Progenitor cell of endocrine pancreas (in vitro differentiated cells): ENCODE data around the gene ATP13A5. TPM values are rescaled to one million over a fixed set of nuclear protein-coding genes. Genes with fewer than 3 reads are reported as not detected.

Experiments
- DNase-seq: peaks from one replicate; pipeline ENCODE4 v3.0.0; 2021; ENCODE audit warnings: low spot score; ENCODE audit not compliant: unreplicated experiment
- H3K27ac Mint-ChIP-seq: 2 replicates; pipeline ENCODE4 v1.8.0; 2021; ENCODE audit warnings: mild to moderate bottlenecking, moderate library complexity, mixed read lengths
- H3K27me3 Mint-ChIP-seq: 2 replicates; pipeline ENCODE4 v1.8.0; 2021; ENCODE audit warnings: mixed read lengths
- H3K36me3 Mint-ChIP-seq: 2 replicates; pipeline ENCODE4 v1.8.0; 2022; ENCODE audit warnings: mixed read lengths; ENCODE audit not compliant: insufficient read depth
- H3K4me1 Mint-ChIP-seq: 2 replicates; pipeline ENCODE4 v1.8.0; 2021; ENCODE audit warnings: low read depth, mixed read lengths
- H3K4me3 Mint-ChIP-seq: 2 replicates; pipeline ENCODE4 v1.8.0; 2021; ENCODE audit warnings: low read depth, mild to moderate bottlenecking, moderate library complexity, mixed read lengths
- H3K9me3 Mint-ChIP-seq: 2 replicates; pipeline ENCODE4 v1.8.0; 2021; ENCODE audit warnings: low read depth, mixed read lengths
- CTCF ChIP-seq: fragments of 200-600 bp; sonication (generic); IDR thresholded peaks from one replicate; pipeline ENCODE4 v1.5.0; 2021; ENCODE audit warnings: antibody characterized with exemption, mild to moderate bottlenecking; ENCODE audit not compliant: unreplicated experiment
- total RNA-seq: library from RNA; stranded (reverse); gene quantifications from 2 replicates; pipeline ENCODE4 v1.2.1, GENCODE V29; 2021

ATP13A5 gene
- total RNA-seq, 1 donor from 2014 or later = 0.07 TPM

GRCh38 chr3:193403307-193403706 is 24.8 kb upstream of the ATP13A5 start:
- Mint-ChIP-seq H3K4me3 (no peak overlapping the region), H3K9me3 (no peaks in the 10 kb centered on the region), H3K27ac (no peak overlapping the region), H3K27me3 (no peaks in the 10 kb centered on the region), H3K36me3 (no peaks in the 10 kb centered on the region), H3K4me1 (no peaks in the 10 kb centered on the region)
- DNase-seq = no peak
- no peak for TF ChIP-seq CTCF

- no peaks in the 10 kb centered on the region for H3K36me3 Mint-ChIP-seq
- no peaks in the 10 kb centered on the region for H3K27me3 Mint-ChIP-seq
- no peak for DNase-seq
- H3K4me1 Mint-ChIP-seq = no peaks in the 10 kb centered on the region
- H3K4me3 Mint-ChIP-seq = no peak overlapping the region
- no peak overlapping the region for H3K27ac Mint-ChIP-seq
- no peak for TF ChIP-seq CTCF
- no peaks in the 10 kb centered on the region for H3K9me3 Mint-ChIP-seq
Observed at GRCh38 chr3:193400304-193400703, 21.8 kb upstream of the ATP13A5 start.

- TF ChIP-seq CTCF = no peak
- Mint-ChIP-seq H3K4me1 (no peaks in the 10 kb centered on the region), H3K4me3 (no peak overlapping the region), H3K9me3 (no peaks in the 10 kb centered on the region), H3K27ac (no peak overlapping the region), H3K27me3 (no peaks in the 10 kb centered on the region), H3K36me3 (no peaks in the 10 kb centered on the region)
- DNase-seq = no peak
Observed at GRCh38 chr3:193396451-193397244, 18.1 kb upstream of the ATP13A5 start.

- DNase-seq = no peak
- H3K27ac Mint-ChIP-seq = no peak overlapping the region
Observed at GRCh38 chr3:193391902-193392301, 13.3 kb upstream of the ATP13A5 start.

GRCh38 chr3:193389335-193389734 is 10.8 kb upstream of the ATP13A5 start:
- no peak for DNase-seq
- H3K9me3 Mint-ChIP-seq = no peaks in the 10 kb centered on the region
- H3K36me3 Mint-ChIP-seq = no peaks in the 10 kb centered on the region
- TF ChIP-seq CTCF = no peak
- no peaks in the 10 kb centered on the region for H3K27me3 Mint-ChIP-seq
- H3K27ac Mint-ChIP-seq = no peak overlapping the region
- H3K4me1 Mint-ChIP-seq = peaks cover 4% of the 10 kb centered on the region
- no peak overlapping the region for H3K4me3 Mint-ChIP-seq

More at GRCh38 chr3:193391902-193392301, 13.3 kb upstream of the ATP13A5 start:
- H3K27me3 Mint-ChIP-seq = no peaks in the 10 kb centered on the region
- no peaks in the 10 kb centered on the region for H3K36me3 Mint-ChIP-seq
- peaks cover 4% of the 10 kb centered on the region for H3K4me1 Mint-ChIP-seq
- TF ChIP-seq CTCF = no peak
- no peaks in the 10 kb centered on the region for H3K9me3 Mint-ChIP-seq
- H3K4me3 Mint-ChIP-seq = no peak overlapping the region
